GM21447 (cell line): ENCODE data around the gene PCAT6.
A peak's percentile ranks its signal among the peaks of the same experiment; 100 is the strongest.
"Not testable (repeated sequence)": the region's sequence is repeated elsewhere in the genome, so short reads cannot be mapped to it uniquely, and the experiment has no call there.

Source experiments
- ATAC-seq: cut with Tn5 transposase; IDR thresholded peaks from one replicate; pipeline ENCODE4 v1.9.1; 2021; ENCODE audit not compliant: unreplicated experiment

PCAT6 gene

GRCh38 chr1:202810615-202811295, at the start of gene PCAT6:
Gene PCAT6 (plus strand): TSS chr1:202810954.
- ATAC-seq, result peak; percentile 67

GRCh38 chr1:202762019-202762418, 48.7 kb upstream of the PCAT6 start:
- ATAC-seq, result no peak

- no peak for ATAC-seq
These were observed 45.0 kb upstream of the PCAT6 start for GRCh38 chr1:202765721-202766120.

- ATAC-seq, result no peak
These were observed 40.6 kb upstream of the PCAT6 start for GRCh38 chr1:202770135-202770534.

- no peak for ATAC-seq
These were observed 29.6 kb upstream of the PCAT6 start for GRCh38 chr1:202781180-202781579.

- ATAC-seq, result no peak
These were observed 23.9 kb upstream of the PCAT6 start for GRCh38 chr1:202786804-202787203.

- no peak for ATAC-seq
These were observed 22.0 kb upstream of the PCAT6 start for GRCh38 chr1:202788800-202789199.

GRCh38 chr1:202791077-202791747, 19.5 kb upstream of the PCAT6 start:
- ATAC-seq, result no peak

- ATAC-seq, result no peak
These were observed 16.6 kb upstream of the PCAT6 start for GRCh38 chr1:202794051-202794740.

GRCh38 chr1:202794931-202795330, 15.8 kb upstream of the PCAT6 start:
- ATAC-seq, result not testable (repeated sequence)

GRCh38 chr1:202796670-202797069, 14.1 kb upstream of the PCAT6 start:
- ATAC-seq, result no peak

- ATAC-seq, result no peak
These were observed 12.5 kb upstream of the PCAT6 start for GRCh38 chr1:202798260-202798659.

GRCh38 chr1:202798792-202799331, 11.9 kb upstream of the PCAT6 start:
- no peak for ATAC-seq

GRCh38 chr1:202800742-202801141, 10.0 kb upstream of the PCAT6 start:
- no peak for ATAC-seq

- no peak for ATAC-seq
These were observed 9.6 kb upstream of the PCAT6 start for GRCh38 chr1:202801175-202801574.

GRCh38 chr1:202802034-202802433, 8.7 kb upstream of the PCAT6 start:
- no peak for ATAC-seq

- ATAC-seq, result no peak
These were observed 7.5 kb upstream of the PCAT6 start for GRCh38 chr1:202802998-202803932.

- ATAC-seq, result no peak
These were observed 6.6 kb upstream of the PCAT6 start for GRCh38 chr1:202804126-202804525.

GRCh38 chr1:202805886-202806844, 4.6 kb upstream of the PCAT6 start:
- no peak for ATAC-seq
